PC-9 (cell line): Measurements from ENCODE around the gene IFI27L2. TPM values are rescaled to one million over a fixed set of nuclear protein-coding genes. Genes with fewer than 3 reads are reported as not detected.

Experiments
- BruUV-seq: library from RNA; stranded (reverse); fragments of 400-500 nt; replicated peaks from 2 replicates; lab custom pipeline; 2021; lab: Mats Ljungman, UMichigan
- CTCF ChIA-PET: fragments of 300-600 bp; sonication (Branson Sonifier 250); formaldehyde crosslinking; loops from one replicate; lab custom pipeline; 2022; ENCODE audit warnings: antibody characterized with exemption; lab: Charles Lee
- POLR2A ChIA-PET: fragments of 300-600 bp; sonication (Branson Sonifier 250); formaldehyde crosslinking; loops from one replicate; lab custom pipeline; 2022; ENCODE audit warnings: antibody characterized with exemption; ENCODE audit not compliant: unreplicated experiment; lab: Charles Lee
- DNase-seq, 2 experiments: peaks; one replicate each; pipeline versions ENCODE4 v3.0.0 to v3.0.0-alpha.2; 2015 to 2022; ENCODE audit warnings: mixed read lengths in 1 of 2
- H2AFZ ChIP-seq: fragments of 200-600 bp; sonication (generic); 2 replicates; pipeline ENCODE4 v1.8.1; 2017; ENCODE audit warnings: antibody characterized with exemption
- H3F3A ChIP-seq: fragments of 200-600 bp; sonication (generic); 2 replicates; pipeline ENCODE4 v1.8.1; 2017; ENCODE audit warnings: antibody characterized with exemption, mild to moderate bottlenecking, low read depth; ENCODE audit not compliant: insufficient read depth
- H3K27ac ChIP-seq: fragments of 200-600 bp; sonication (generic); 2 replicates; pipeline ENCODE4 v1.6.1; 2016; ENCODE audit warnings: mixed run types
- H3K27me3 ChIP-seq: fragments of 200-600 bp; sonication (generic); 2 replicates; pipeline ENCODE4 v1.6.1; 2016; ENCODE audit warnings: low read depth, mixed run types; ENCODE audit not compliant: insufficient read depth
- H3K36me3 ChIP-seq: fragments of 200-600 bp; sonication (generic); 2 replicates; pipeline ENCODE4 v1.6.1; 2016; ENCODE audit warnings: low read depth, mixed run types
- H3K4me1 ChIP-seq: fragments of 200-600 bp; sonication (generic); replicated peaks from 2 replicates; pipeline ENCODE4 v1.6.1; 2016; ENCODE audit warnings: mixed run types; ENCODE audit not compliant: insufficient read depth
- H3K4me2 ChIP-seq: fragments of 200-600 bp; sonication (generic); 2 replicates; pipeline ENCODE4 v1.6.1; 2017; ENCODE audit warnings: mixed run types
- H3K4me3 ChIP-seq: fragments of 200-600 bp; sonication (generic); 2 replicates; pipeline ENCODE4 v1.6.1; 2016; ENCODE audit warnings: mixed run types
- H3K79me2 ChIP-seq: fragments of 200-600 bp; sonication (generic); 2 replicates; pipeline ENCODE4 v1.6.1; 2017; ENCODE audit warnings: low read depth, mixed run types
- H3K9me2 ChIP-seq: fragments of 200-600 bp; sonication (generic); 2 replicates; pipeline ENCODE4 v1.8.1; 2017; ENCODE audit warnings: mild to moderate bottlenecking; ENCODE audit not compliant: insufficient read depth
- H3K9me3 ChIP-seq: fragments of 200-600 bp; sonication (generic); 2 replicates; pipeline ENCODE4 v1.8.1; 2016; ENCODE audit warnings: low read depth; ENCODE audit not compliant: insufficient read depth
- H4K20me1 ChIP-seq: fragments of 200-600 bp; sonication (generic); 2 replicates; pipeline ENCODE4 v1.8.1; 2017; ENCODE audit not compliant: insufficient read depth
- CTCF ChIP-seq: fragments of 200-600 bp; sonication (generic); conservative IDR thresholded peaks from 2 replicates; pipeline ENCODE4 v1.6.1; 2017; ENCODE audit warnings: mixed run types, antibody characterized with exemption, mild to moderate bottlenecking, moderate library complexity
- EZH2 ChIP-seq: fragments of 200-600 bp; sonication (generic); IDR thresholded peaks from 2 replicates; pipeline ENCODE4 v1.8.0; 2017; ENCODE audit warnings: antibody characterized with exemption, low read depth
- intact Hi-C: fragments of 100-400 bp; cut with micrococcal nuclease; formaldehyde crosslinking; loops from one replicate; pipeline ENCODE4 v1.10.0; 2022; ENCODE audit not compliant: unreplicated experiment
- total RNA-seq: library from RNA; stranded (reverse); gene quantifications from 2 replicates; pipeline ENCODE4 v1.2.3, GENCODE V29; 2021

The IFI27L2 gene
- total RNA-seq, 1 experiment from 2014 or later = 5.4 TPM

- Histone ChIP-seq H3K4me2 (no peak overlapping the region), H3F3A (no peaks in the 10 kb centered on the region), H3K27me3 (0 out of 2 replicates have a peak, but pooled peaks cover 2% of the 10 kb centered on the region), H3K9me3 (no peaks in the 10 kb centered on the region), H3K36me3 (no peaks in the 10 kb centered on the region), H2AFZ (no peak overlapping the region), H4K20me1 (no peaks in the 10 kb centered on the region), H3K4me1 (no peaks in the 10 kb centered on the region), H3K79me2 (no peaks in the 10 kb centered on the region), H3K4me3 (no peak overlapping the region), H3K9me2 (no peaks in the 10 kb centered on the region), H3K27ac (no peak overlapping the region)
- no peak for DNase-seq
- POLR2A ChIA-PET = no interaction called here
- no peak for TF ChIP-seq CTCF
- TF ChIP-seq EZH2 = no peak
- intact Hi-C loops = no loop called here
- no TSS peak for BruUV-seq
- CTCF ChIA-PET = no interaction called here
Measured at GRCh38 chr14:94115631-94116030, 13.8 kb downstream of the IFI27L2 start.

GRCh38 chr14:94115058-94115591 is 14.3 kb downstream of the IFI27L2 start:
- TF ChIP-seq CTCF (no peak), EZH2 (no peak)
- Histone ChIP-seq H3K27ac (no peak overlapping the region), H3F3A (no peaks in the 10 kb centered on the region), H4K20me1 (no peaks in the 10 kb centered on the region), H3K79me2 (no peaks in the 10 kb centered on the region), H3K27me3 (0 out of 2 replicates have a peak, but pooled peaks cover 2% of the 10 kb centered on the region), H3K4me1 (no peaks in the 10 kb centered on the region), H3K9me3 (no peaks in the 10 kb centered on the region), H3K4me2 (no peak overlapping the region), H3K36me3 (no peaks in the 10 kb centered on the region), H3K9me2 (no peaks in the 10 kb centered on the region), H3K4me3 (no peak overlapping the region), H2AFZ (no peak overlapping the region)
- CTCF ChIA-PET = no interaction called here
- POLR2A ChIA-PET = no interaction called here
- intact Hi-C loops = no loop called here
- BruUV-seq = no TSS peak
- no peak for DNase-seq

GRCh38 chr14:94114589-94115057 is 14.8 kb downstream of the IFI27L2 start:
- no peak overlapping the region for H3K4me3 ChIP-seq
- ChIA-PET CTCF (no interaction called here), POLR2A (no interaction called here)
- TF ChIP-seq CTCF = no peak
- TF ChIP-seq EZH2 = no peak
- no TSS peak for BruUV-seq
- H3K9me2 ChIP-seq = no peaks in the 10 kb centered on the region
- no peak overlapping the region for H3K27ac ChIP-seq
- H3K9me3 ChIP-seq = no peaks in the 10 kb centered on the region
- H2AFZ ChIP-seq = no peak overlapping the region
- H3K4me2 ChIP-seq = no peak overlapping the region
- H3K36me3 ChIP-seq = no peaks in the 10 kb centered on the region
- DNase-seq = no peak
- H3F3A ChIP-seq = no peaks in the 10 kb centered on the region
- H3K4me1 ChIP-seq = no peaks in the 10 kb centered on the region
- no peaks in the 10 kb centered on the region for H3K79me2 ChIP-seq
- 0 out of 2 replicates have a peak, but pooled peaks cover 2% of the 10 kb centered on the region for H3K27me3 ChIP-seq
- H4K20me1 ChIP-seq = no peaks in the 10 kb centered on the region
- intact Hi-C loops = no loop called here
